ENCODE results near the gene CCRL2. TPM values are rescaled to one million over a fixed set of nuclear protein-coding genes. Genes with fewer than 3 reads are reported as not detected.
"Not testable (repeated sequence)": the region's sequence is repeated elsewhere in the genome, so short reads cannot be mapped to it uniquely, and the experiment has no call there.

CCRL2 gene
- total RNA-seq, 3 donors from 2014 or later, result 0.43 to 1.3 (median 0.76) TPM

DNA sequence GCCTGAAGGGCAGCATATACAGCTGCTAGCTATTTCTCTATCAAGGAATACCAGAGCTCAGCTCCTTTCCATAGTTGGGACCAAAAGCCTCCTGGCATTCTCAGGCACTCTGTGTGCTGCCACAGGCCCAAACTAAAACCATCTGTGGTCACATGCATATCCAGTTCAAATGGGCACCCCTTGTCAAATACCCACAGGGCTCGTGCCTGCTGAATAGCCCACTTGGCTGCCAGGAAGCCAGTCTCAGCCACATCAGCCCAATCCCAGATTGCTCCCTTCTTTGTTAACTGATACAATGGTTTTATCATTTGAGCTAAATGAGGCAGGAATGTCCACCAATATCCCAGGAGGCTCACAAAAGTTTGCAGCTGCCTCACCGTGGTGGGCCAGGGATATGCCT is 13.9 kb downstream of the CCRL2 start:
- no peaks in the 10 kb centered on the region for H3K36me3 Mint-ChIP-seq (ENCODE audit: insufficient read depth)
- ATAC-seq (no peak), DNase-seq (no peak)
- peaks cover under 1% of the 10 kb centered on the region for H3K27me3 Mint-ChIP-seq (ENCODE audit: low read depth)
- H3K4me1 Mint-ChIP-seq (ENCODE audit: low read depth), result peaks cover under 1% of the 10 kb centered on the region
- no peaks in the 10 kb centered on the region for H3K9me3 Mint-ChIP-seq
- H3K4me3 Mint-ChIP-seq, result no peak overlapping the region

DNA sequence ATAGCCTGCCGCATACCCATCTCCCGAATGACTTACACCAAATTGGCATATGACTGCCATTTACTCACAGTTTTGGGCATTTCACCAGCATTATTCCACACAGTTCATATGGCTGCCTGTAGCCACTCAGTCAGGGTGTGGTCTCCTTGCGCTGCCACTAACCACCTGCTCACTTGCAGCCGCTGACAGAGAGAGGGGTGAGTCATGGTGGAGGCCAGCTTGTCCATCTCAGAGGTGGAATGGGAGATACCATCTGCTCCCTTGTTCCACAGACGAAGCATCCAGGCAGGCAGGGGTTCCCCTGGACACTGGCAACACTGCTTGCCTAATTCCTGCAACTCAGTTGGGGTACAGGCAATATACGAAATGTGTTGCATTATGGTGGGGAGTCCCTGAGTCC is 15.6 kb downstream of the CCRL2 start:
- H3K4me1 Mint-ChIP-seq (ENCODE audit: low read depth), result peaks cover 7% of the 10 kb centered on the region
- ATAC-seq (no peak), DNase-seq (no peak)
- peaks cover 2% of the 10 kb centered on the region for H3K27me3 Mint-ChIP-seq (ENCODE audit: low read depth)
- no peaks in the 10 kb centered on the region for H3K9me3 Mint-ChIP-seq
- H3K4me3 Mint-ChIP-seq, result no peak overlapping the region
- H3K36me3 Mint-ChIP-seq (ENCODE audit: insufficient read depth), result no peaks in the 10 kb centered on the region

DNA sequence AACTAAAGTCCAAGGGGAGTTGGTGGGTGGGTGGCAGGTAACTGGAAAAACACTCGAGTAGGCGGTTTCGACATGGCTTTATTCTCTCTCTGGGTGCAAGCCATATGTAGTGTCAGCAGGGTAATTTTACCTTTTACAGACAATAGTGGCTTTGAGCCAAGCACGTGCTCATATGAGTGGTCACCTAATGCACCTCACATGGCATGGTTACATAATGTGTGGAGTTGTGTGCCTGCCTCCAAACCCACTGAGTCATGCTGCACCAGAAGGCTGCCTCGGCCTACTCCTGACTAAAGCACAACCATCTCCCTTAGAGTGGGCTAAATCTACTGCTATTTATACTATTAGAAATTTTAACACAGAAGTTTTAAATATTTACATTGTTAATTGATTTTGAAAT is 16.5 kb downstream of the CCRL2 start:
- DNase-seq, result no peak
- H3K36me3 Mint-ChIP-seq (ENCODE audit: insufficient read depth), result no peaks in the 10 kb centered on the region
- no peaks in the 10 kb centered on the region for H3K9me3 Mint-ChIP-seq
- peaks cover 2% of the 10 kb centered on the region for H3K27me3 Mint-ChIP-seq (ENCODE audit: low read depth)
- peaks cover 7% of the 10 kb centered on the region for H3K4me1 Mint-ChIP-seq (ENCODE audit: low read depth)
- H3K4me3 Mint-ChIP-seq, result no peak overlapping the region
- ATAC-seq, result no peak

DNA sequence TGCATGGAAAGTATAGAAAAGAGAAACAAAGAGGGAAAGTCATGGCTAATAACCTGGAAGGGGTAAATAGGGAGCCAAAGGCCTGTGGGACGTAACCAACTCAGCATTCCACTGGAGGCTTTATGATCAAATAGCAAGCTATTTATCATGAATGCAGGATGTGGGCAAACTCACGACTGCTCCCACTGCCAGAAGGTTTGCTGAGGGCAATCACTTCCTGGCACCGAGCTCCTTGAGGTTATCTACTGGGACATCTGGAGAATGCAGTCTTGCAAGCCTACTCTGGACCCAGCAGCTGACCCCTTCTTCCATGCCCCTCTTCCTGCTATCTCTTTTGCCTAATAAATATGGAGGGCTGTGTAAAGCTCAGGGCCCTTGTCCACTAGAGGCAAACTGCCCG is 19.4 kb downstream of the CCRL2 start:
- H3K9me3 Mint-ChIP-seq; DNase-seq; H3K36me3 Mint-ChIP-seq (ENCODE audit: insufficient read depth); H3K4me1 Mint-ChIP-seq (ENCODE audit: low read depth); H3K27me3 Mint-ChIP-seq (ENCODE audit: low read depth); H3K4me3 Mint-ChIP-seq; ATAC-seq: not testable (repeated sequence)

DNA sequence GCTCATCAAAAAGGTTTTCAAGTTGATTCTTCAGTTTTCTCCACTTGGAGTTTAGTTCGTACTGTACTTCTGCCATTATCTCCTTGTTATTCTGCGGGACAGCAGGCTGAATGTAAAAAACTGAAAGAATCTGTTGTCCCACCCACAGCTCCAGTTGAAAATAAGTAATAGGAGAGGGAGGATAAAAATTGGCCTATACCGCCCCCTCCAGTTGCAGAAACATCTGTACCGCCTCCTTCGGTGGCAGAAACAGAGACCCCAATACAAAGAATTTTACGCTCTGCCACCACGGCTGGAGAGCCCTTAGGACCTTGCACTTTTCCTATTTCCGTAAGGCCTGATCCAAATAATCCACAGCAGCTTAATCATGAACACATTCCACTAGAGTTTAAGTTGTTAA is 20.3 kb downstream of the CCRL2 start:
- not testable (repeated sequence) for H3K36me3 Mint-ChIP-seq (ENCODE audit: insufficient read depth); H3K27me3 Mint-ChIP-seq (ENCODE audit: low read depth); H3K4me3 Mint-ChIP-seq; H3K9me3 Mint-ChIP-seq; DNase-seq; H3K4me1 Mint-ChIP-seq (ENCODE audit: low read depth); ATAC-seq

DNA sequence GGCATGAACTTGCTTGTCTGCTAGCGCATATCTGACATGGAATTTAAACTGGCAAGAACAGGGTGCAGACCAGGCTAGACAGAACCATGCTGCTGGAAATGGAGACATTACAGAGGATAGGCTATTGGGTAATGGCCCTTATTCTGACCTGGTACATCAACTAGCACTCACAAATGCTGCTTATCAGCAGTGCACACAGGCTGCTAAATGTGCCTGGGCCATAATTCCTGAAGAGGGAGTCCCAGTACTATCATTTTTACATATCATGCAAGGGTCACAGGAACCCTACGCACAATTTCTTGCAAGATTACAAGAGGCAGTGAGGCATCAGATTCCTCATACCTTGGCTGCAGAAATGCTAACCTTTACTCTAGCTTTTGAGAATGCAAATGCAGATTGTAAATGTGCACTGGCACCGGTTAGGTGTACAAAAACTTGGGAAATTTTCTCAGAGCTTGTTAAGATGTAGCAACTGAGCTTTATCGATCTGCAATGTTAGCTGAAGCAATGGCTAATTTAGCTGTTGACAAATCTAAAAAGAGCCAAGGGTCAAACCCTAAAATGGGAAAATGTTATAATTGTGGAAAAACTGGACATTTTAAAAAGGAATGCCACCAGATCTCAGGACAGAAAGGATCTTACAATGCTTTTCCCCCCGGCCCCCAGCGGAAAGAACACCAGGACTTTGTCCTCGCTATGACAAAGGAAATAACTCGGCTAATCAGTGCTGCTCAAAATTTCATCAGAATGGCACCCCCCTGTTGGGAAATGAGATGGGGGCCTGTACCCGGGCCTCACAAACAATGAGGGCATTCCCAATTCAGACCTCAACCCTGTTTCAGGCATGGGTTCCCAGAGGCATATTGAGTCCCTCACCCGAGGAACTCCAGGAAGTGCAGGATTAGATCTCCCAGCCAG is 21.1 kb downstream of the CCRL2 start:
- no peak overlapping the region for H3K4me3 Mint-ChIP-seq

DNA sequence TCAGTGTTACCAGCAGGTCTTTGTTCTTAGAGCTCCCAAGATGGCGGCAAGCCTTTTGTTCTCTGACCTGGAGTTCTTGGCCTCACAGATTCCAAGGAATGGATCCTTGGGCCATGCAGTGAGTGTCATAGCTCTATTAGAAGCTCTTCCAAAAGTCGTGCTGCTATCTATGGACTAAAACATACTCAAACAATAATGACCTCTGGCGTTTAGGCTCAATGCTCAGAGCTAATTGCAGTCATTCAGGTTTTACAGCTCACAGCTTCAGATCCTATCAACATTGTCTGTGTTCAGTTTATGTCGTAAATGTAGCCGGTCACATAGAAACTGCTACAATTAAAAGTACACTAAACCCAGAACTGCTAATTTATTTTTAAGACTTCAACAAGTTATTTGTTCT is 22.2 kb downstream of the CCRL2 start:
- Mint-ChIP-seq H3K36me3 (ENCODE audit: insufficient read depth) (no peaks in the 10 kb centered on the region), H3K4me3 (no peak overlapping the region), H3K9me3 (peaks cover 5% of the 10 kb centered on the region), H3K27me3 (ENCODE audit: low read depth) (peaks cover 2% of the 10 kb centered on the region), H3K4me1 (ENCODE audit: low read depth) (peaks cover 9% of the 10 kb centered on the region)
- no peak for DNase-seq
- no peak for ATAC-seq

More for the DNA sequence above, 21.1 kb downstream of the CCRL2 start:
- no peak for ATAC-seq
- Mint-ChIP-seq H3K27me3 (ENCODE audit: low read depth) (peaks cover 2% of the 10 kb centered on the region), H3K36me3 (ENCODE audit: insufficient read depth) (no peaks in the 10 kb centered on the region), H3K4me1 (ENCODE audit: low read depth) (peaks cover 9% of the 10 kb centered on the region), H3K9me3 (peaks cover 5% of the 10 kb centered on the region)
- no peak for DNase-seq

DNA sequence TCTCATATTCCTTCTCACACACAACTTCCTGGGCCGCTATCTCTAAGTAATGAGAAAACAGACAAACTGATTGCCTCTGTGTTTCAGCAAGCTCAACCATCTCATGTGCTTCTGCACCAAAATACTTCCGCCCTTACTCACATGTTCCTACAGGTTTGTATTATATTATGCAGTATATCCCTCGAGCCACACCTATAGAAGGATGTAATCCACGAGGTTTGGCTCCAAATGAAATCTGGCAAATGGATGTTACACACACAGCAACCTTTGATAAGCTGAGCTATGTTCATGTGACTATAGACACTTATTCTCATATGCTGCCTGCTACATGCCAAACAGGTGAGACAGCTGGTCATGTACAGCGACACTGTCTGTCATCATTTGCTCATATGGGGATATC is 22.6 kb downstream of the CCRL2 start:
- DNase-seq (no peak), ATAC-seq (no peak)
- Mint-ChIP-seq H3K4me3 (no peak overlapping the region), H3K9me3 (peaks cover 5% of the 10 kb centered on the region), H3K4me1 (ENCODE audit: low read depth) (peaks cover 9% of the 10 kb centered on the region), H3K27me3 (ENCODE audit: low read depth) (peaks cover 2% of the 10 kb centered on the region), H3K36me3 (ENCODE audit: insufficient read depth) (no peaks in the 10 kb centered on the region)

DNA sequence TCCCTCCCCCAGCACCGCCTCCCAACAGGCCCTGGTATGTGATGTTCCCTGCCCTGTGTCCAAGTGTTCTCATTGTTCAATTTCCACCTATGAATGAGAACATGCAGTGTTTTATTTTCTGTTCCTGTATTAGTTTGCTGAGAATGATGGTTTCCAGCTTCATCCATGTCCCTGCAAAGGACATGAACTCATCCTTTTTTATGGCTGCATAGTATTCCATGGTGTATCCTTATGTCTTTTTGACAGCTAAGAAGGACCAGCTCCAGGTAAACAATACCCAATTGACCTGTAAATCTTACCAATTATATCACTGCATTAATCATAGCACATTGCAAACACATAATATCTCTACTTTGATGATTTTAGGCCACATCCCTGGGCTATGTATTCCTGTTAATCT is 23.8 kb downstream of the CCRL2 start:
- not testable (repeated sequence) for H3K9me3 Mint-ChIP-seq; H3K4me1 Mint-ChIP-seq (ENCODE audit: low read depth); H3K36me3 Mint-ChIP-seq (ENCODE audit: insufficient read depth); ATAC-seq; H3K27me3 Mint-ChIP-seq (ENCODE audit: low read depth); DNase-seq; H3K4me3 Mint-ChIP-seq

DNA sequence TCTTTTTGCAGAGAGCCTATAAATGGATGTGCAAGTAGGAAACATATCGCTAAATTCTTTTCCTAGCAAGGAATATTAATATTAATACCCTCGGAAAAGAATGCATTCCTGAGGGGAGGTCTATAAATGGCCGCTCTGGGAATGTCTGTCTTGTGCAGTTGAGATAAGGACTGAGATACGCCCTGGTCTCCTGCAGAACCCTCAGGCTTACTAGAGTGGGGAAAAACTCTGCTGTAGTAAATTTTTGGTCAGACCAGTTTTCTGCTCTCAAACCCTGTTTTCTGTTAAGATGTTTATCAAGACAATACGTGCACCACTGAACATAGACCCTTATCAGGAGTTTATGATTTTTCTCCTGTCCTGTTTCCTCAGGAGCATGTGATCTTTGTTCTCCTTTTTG is 24.8 kb downstream of the CCRL2 start:
- H3K4me1 Mint-ChIP-seq (ENCODE audit: low read depth); ATAC-seq; DNase-seq; H3K9me3 Mint-ChIP-seq; H3K36me3 Mint-ChIP-seq (ENCODE audit: insufficient read depth); H3K27me3 Mint-ChIP-seq (ENCODE audit: low read depth); H3K4me3 Mint-ChIP-seq: not testable (repeated sequence)

DNA sequence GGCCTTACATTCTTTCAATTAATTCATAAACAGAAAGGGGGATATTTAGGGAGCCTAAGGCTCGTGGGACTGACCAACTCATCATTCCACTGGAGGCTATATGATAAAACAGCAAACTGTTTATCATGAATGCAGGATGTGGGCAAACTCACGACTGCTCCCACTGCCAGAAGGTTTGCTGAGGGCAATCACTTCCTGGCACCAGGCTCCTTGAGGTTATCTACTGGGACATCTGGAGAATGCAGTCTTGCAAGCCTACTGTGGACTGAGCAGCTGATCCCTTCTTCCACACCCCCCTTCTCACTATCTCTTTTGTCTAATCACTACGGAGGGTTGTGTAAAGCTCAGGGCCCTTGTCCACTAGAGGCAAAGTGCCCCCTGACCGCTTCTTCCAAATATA is 26.1 kb downstream of the CCRL2 start:
- not testable (repeated sequence) for H3K36me3 Mint-ChIP-seq (ENCODE audit: insufficient read depth); H3K4me3 Mint-ChIP-seq; ATAC-seq; DNase-seq; H3K27me3 Mint-ChIP-seq (ENCODE audit: low read depth); H3K9me3 Mint-ChIP-seq; H3K4me1 Mint-ChIP-seq (ENCODE audit: low read depth)

DNA sequence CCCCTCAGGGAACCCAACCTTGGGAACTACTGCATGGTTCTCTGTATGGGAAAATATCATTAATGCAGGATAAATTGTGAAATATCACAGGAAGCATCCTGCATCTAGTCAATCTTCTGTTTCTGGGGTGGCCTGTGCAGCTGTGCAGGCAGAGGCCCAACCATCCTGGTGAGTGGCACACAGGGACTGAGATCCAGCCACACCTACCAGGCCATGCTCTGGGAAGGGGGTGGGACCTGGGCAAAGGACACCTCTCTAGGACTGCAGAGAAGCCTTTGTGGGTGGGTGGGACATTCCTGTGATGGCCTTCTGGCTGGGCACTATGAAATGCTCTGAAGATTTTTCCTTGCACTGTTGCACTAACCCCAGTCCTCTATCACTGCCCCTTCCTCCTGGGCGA is 26.8 kb downstream of the CCRL2 start:
- Mint-ChIP-seq H3K36me3 (ENCODE audit: insufficient read depth) (no peaks in the 10 kb centered on the region), H3K27me3 (ENCODE audit: low read depth) (no peaks in the 10 kb centered on the region), H3K9me3 (peaks cover 5% of the 10 kb centered on the region), H3K4me3 (no peak overlapping the region), H3K4me1 (ENCODE audit: low read depth) (peaks cover 2% of the 10 kb centered on the region)
- DNase-seq (no peak), ATAC-seq (no peak)

DNA sequence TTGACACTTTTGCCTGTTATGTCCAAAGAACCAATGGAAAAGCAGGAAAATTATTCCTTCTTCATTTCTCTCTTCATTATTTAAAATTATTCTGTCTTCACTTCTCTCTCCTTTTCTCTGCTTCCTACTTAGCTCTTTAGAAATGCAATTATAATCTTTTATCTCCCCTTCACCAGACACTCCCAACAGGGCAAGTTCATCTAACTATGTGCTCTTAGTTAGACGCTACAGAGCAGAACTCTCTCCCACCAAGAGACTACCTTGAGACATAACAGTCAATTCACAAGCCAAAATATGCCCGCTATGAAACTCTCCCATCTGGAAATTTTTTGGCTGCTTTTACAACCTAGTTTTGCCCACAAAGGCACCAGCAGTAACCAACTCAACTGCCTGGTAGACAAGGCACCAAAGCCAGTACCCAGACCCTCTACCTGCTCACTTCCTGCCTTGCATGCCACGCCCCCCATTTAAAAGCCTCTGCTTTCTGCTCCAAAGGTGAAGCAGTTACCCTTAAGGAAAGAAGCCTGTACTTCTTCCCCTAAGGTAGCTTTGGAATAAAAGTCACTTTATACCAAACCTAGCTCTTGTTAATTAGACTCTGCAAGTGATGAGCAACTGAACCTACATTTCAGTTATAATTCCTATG is 28.1 kb downstream of the CCRL2 start:
- no peaks in the 10 kb centered on the region for H3K27me3 Mint-ChIP-seq (ENCODE audit: low read depth)
- ATAC-seq (no peak), DNase-seq (no peak)
- H3K9me3 Mint-ChIP-seq, result peaks cover 5% of the 10 kb centered on the region
- no peaks in the 10 kb centered on the region for H3K36me3 Mint-ChIP-seq (ENCODE audit: insufficient read depth)
- no peak overlapping the region for H3K4me3 Mint-ChIP-seq
- peaks cover 3% of the 10 kb centered on the region for H3K4me1 Mint-ChIP-seq (ENCODE audit: low read depth)

DNA sequence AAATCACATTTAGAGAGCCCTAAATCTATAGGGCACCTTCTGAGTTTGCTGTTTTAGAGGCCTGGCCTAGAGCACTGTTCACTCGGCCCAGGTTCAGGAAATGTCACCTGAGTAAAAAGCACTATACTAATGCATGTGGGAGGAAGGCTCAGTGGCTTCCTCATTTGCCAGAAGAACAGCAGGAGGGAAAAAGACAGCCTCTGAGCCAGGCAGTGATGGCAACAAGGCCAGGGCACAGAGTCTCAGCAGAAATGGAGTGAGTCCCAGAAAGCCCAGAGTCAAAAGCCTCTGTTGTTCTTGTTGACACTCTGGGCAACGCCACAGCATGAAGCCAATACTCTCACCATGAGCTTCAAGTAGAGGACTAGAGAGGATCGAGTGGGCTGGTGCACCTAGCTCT is 31.8 kb downstream of the CCRL2 start:
- Mint-ChIP-seq H3K27me3 (ENCODE audit: low read depth) (no peaks in the 10 kb centered on the region), H3K4me1 (ENCODE audit: low read depth) (peaks cover 21% of the 10 kb centered on the region), H3K36me3 (ENCODE audit: insufficient read depth) (no peaks in the 10 kb centered on the region), H3K9me3 (no peaks in the 10 kb centered on the region), H3K4me3 (no peak overlapping the region)
- ATAC-seq (no peak), DNase-seq (no peak)
